ENCODE measurements around the gene RIMS1. TPM values are rescaled to one million over a fixed set of nuclear protein-coding genes. Genes with fewer than 3 reads are reported as not detected.

RIMS1 gene
- total and polyA plus RNA-seq, 2 of the 13 experiments (the other 11 are each of a cell fraction or from before 2014, with no cell fraction given): not detected

- TF ChIP-seq ZNF646 (CRISPR knock-in tag; IDR thresholded peaks at IDR 0.05) (no peak), NR0B2 (CRISPR knock-in tag; IDR thresholded peaks at IDR 0.05) (no peak), ZNF770 (CRISPR knock-in tag; IDR thresholded peaks at IDR 0.05) (no peak), SMC3 (IDR thresholded peaks at IDR 0.05; ENCODE audit: low read length) (no peak), TRIM24 (CRISPR knock-in tag; IDR thresholded peaks at IDR 0.05) (no peak), ZNF704 (CRISPR knock-in tag; IDR thresholded peaks at IDR 0.05; ENCODE audit: borderline replicate concordance) (no peak), MYNN (CRISPR knock-in tag; IDR thresholded peaks at IDR 0.05; ENCODE audit: low read depth) (no peak)
These were observed 389.5 kb downstream of the RIMS1 start (continued) for GRCh38 chr6:72275888-72276287.

Measured in HepG2 (cell line).